Measurements from ENCODE around the gene IGSF11. TPM values are rescaled to one million over a fixed set of nuclear protein-coding genes. Genes with fewer than 3 reads are reported as not detected.

IGSF11 gene
- total RNA-seq, 1 donor from 2014 or later = 2.7 TPM

DNA sequence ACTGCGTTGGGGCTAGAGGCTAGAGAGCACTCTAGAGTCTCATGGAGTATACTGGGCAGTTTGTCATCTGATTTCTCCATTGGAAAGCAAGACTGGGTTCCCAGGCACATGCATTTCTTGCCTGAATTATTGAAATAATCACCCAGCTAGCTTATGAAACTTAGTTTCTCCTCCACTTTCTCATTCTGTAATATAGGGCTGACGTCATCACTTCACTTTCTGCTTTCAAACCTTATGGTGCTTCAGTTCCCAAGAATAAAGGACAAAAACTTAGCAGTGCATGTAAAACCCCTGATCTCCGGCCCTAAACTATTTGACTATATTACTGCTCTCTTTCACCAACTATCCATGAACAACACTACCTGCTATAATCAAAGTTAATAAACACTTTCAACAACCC lies 147.9 kb downstream of the IGSF11 start:
- Histone ChIP-seq H3K27me3 (no peaks in the 10 kb centered on the region), H2AFZ (replicated peaks) (no peak overlapping the region), H3K79me2 (ENCODE audit: low read depth) (no peaks in the 10 kb centered on the region), H3K4me2 (no peak overlapping the region), H4K20me1 (ENCODE audit: low read depth) (no peaks in the 10 kb centered on the region), H3K4me3 (no peak overlapping the region), H3K4me1 (peaks cover 5% of the 10 kb centered on the region), H3F3A (ENCODE audit: low read depth) (no peaks in the 10 kb centered on the region), H3K9ac (no peak overlapping the region), H3K27ac (no peak overlapping the region), H3K9me3 (ENCODE audit: low read depth) (no peaks in the 10 kb centered on the region), H3K36me3 (no peaks in the 10 kb centered on the region)
- H3K4me3 Mint-ChIP-seq = no peak overlapping the region
- no peak for DNase-seq (ENCODE audit: low spot score)
- no peaks in the 10 kb centered on the region for H3K36me3 Mint-ChIP-seq
- TF ChIP-seq, protein P1, sequence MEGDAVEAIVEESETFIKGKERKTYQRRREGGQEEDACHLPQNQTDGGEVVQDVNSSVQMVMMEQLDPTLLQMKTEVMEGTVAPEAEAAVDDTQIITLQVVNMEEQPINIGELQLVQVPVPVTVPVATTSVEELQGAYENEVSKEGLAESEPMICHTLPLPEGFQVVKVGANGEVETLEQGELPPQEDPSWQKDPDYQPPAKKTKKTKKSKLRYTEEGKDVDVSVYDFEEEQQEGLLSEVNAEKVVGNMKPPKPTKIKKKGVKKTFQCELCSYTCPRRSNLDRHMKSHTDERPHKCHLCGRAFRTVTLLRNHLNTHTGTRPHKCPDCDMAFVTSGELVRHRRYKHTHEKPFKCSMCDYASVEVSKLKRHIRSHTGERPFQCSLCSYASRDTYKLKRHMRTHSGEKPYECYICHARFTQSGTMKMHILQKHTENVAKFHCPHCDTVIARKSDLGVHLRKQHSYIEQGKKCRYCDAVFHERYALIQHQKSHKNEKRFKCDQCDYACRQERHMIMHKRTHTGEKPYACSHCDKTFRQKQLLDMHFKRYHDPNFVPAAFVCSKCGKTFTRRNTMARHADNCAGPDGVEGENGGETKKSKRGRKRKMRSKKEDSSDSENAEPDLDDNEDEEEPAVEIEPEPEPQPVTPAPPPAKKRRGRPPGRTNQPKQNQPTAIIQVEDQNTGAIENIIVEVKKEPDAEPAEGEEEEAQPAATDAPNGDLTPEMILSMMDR (IDR thresholded peaks at IDR 0.05) = no peak
- TF ChIP-seq EZH2phosphoT487 (IDR thresholded peaks at IDR 0.05) (no peak), EZH2 (IDR thresholded peaks at IDR 0.05) (no peak)
- no peaks in the 10 kb centered on the region for H3K9me3 Mint-ChIP-seq
- peaks cover 10% of the 10 kb centered on the region for H3K4me1 Mint-ChIP-seq
- peaks cover 2% of the 10 kb centered on the region for H3K27me3 Mint-ChIP-seq (ENCODE audit: insufficient read depth, low read depth)
- no peak overlapping the region for H3K27ac Mint-ChIP-seq

DNA sequence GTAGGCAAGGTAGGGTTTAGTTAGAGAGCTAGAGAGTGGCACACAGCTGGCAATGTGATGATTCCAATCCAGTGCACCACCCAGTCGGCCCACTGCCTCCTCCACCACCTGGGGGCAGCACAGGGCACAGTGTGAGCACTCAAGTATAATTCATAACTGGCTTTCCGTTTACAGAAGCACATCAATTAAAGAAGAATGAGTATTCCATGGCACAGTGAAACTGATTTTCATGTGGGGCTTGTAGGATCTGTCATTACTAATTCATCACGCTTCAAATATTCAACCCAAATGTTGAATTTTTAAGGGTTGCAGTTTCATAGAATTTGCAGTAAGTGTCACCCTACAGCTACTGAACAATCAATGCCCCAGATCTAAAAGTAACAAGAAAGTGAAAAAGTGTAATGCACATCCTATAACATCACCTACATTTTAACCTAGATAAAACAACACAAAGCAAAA lies 149.9 kb downstream of the IGSF11 start:
- Histone ChIP-seq H3K4me2 (no peak overlapping the region), H3K9ac (no peak overlapping the region), H3K79me2 (ENCODE audit: low read depth) (no peaks in the 10 kb centered on the region), H3K36me3 (no peaks in the 10 kb centered on the region), H3K27ac (no peak overlapping the region), H4K20me1 (ENCODE audit: low read depth) (no peaks in the 10 kb centered on the region), H3K27me3 (no peaks in the 10 kb centered on the region), H2AFZ (replicated peaks) (peak overlapping the region; percentile 53), H3F3A (ENCODE audit: low read depth) (no peaks in the 10 kb centered on the region), H3K4me1 (no peaks in the 10 kb centered on the region), H3K9me3 (ENCODE audit: low read depth) (no peaks in the 10 kb centered on the region), H3K4me3 (no peak overlapping the region)
- Mint-ChIP-seq H3K4me3 (no peak overlapping the region), H3K9me3 (no peaks in the 10 kb centered on the region), H3K27ac (no peak overlapping the region), H3K4me1 (peaks cover 7% of the 10 kb centered on the region), H3K27me3 (ENCODE audit: insufficient read depth, low read depth) (peaks cover 2% of the 10 kb centered on the region), H3K36me3 (no peaks in the 10 kb centered on the region)
- TF ChIP-seq, protein P1 (IDR thresholded peaks at IDR 0.05) = peak; percentile 96
- TF ChIP-seq EZH2 (IDR thresholded peaks at IDR 0.05) = no peak
- TF ChIP-seq EZH2phosphoT487 (IDR thresholded peaks at IDR 0.05) = no peak
- peak; percentile 76 for DNase-seq (ENCODE audit: low spot score)

DNA sequence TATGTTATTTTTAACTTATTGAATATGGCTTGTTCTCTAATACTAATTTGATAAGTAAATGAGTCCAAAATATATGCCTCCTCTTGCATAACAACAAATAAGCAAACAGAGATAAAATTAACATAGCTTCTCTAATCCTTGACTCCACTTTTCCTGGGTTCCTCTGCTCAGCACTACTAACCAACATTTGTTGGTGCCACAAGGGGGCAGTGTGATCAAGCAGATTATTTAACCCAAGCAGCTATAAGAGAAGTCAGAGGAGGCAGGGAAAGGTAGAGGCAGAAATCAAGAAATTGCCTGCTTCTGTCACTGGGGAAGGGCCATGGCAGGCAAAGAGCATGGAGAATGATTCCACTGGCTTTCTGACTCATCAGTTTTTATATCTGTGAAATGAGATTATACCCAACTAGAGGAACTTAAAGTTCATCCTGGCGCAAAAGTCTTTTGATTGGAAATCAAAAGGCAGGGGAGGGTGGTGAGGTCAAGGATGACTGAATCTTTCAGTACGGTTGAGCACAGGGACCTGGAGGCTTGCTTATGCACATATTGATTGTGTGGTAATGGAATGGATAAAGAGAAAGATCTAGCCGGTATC lies 152.2 kb downstream of the IGSF11 start:
- Histone ChIP-seq H3K79me2 (ENCODE audit: low read depth) (no peaks in the 10 kb centered on the region), H2AFZ (replicated peaks) (no peak overlapping the region), H3K9me3 (ENCODE audit: low read depth) (no peaks in the 10 kb centered on the region), H3K4me3 (no peak overlapping the region), H3K36me3 (no peaks in the 10 kb centered on the region), H4K20me1 (ENCODE audit: low read depth) (no peaks in the 10 kb centered on the region), H3K9ac (no peak overlapping the region), H3K27me3 (no peaks in the 10 kb centered on the region), H3K4me2 (no peak overlapping the region), H3K27ac (no peak overlapping the region), H3F3A (ENCODE audit: low read depth) (no peaks in the 10 kb centered on the region), H3K4me1 (no peaks in the 10 kb centered on the region)
- Mint-ChIP-seq H3K27me3 (ENCODE audit: insufficient read depth, low read depth) (peaks cover 2% of the 10 kb centered on the region), H3K36me3 (no peaks in the 10 kb centered on the region), H3K27ac (no peak overlapping the region), H3K4me3 (no peak overlapping the region), H3K9me3 (no peaks in the 10 kb centered on the region), H3K4me1 (peaks cover 7% of the 10 kb centered on the region)
- DNase-seq (ENCODE audit: low spot score) = peak; percentile 79
- TF ChIP-seq EZH2 (IDR thresholded peaks at IDR 0.05) (no peak), EZH2phosphoT487 (IDR thresholded peaks at IDR 0.05) (no peak)
- TF ChIP-seq, protein P1 (IDR thresholded peaks at IDR 0.05) = peak; percentile 90
